Astrocyte (in vitro differentiated cells and primary cell): ENCODE data around the gene NKAIN2. TPM values are rescaled to one million over a fixed set of nuclear protein-coding genes. Genes with fewer than 3 reads are reported as not detected.

Source experiments
- DNase-seq: peaks from one replicate; pipeline ENCODE4 v3.0.0-alpha.2; 2010; ENCODE audit warnings: low read depth
- FAIRE-seq: peaks from 2 replicates; lab custom pipeline; 2011; peaks lifted over from hg19 to GRCh38; lab: Jason Lieb, UNC
- H2AFZ ChIP-seq: 2 replicates; pipeline ENCODE4 v1.6.0; 2012; ENCODE audit warnings: low read depth, low read length, inconsistent platforms
- H3K27ac ChIP-seq: 2 replicates; pipeline ENCODE4 v1.5.1; 2011; ENCODE audit warnings: low read depth, low read length, inconsistent platforms
- H3K27me3 ChIP-seq: 2 replicates; pipeline ENCODE4 v1.6.0; 2011; ENCODE audit warnings: low read length, inconsistent platforms; ENCODE audit not compliant: insufficient read depth
- H3K36me3 ChIP-seq: 2 replicates; pipeline ENCODE4 v1.5.1; 2011; ENCODE audit warnings: low read length, inconsistent platforms; ENCODE audit not compliant: insufficient read depth
- H3K4me1 ChIP-seq: 2 replicates; pipeline ENCODE4 v1.5.1; 2011; ENCODE audit warnings: low read length, inconsistent platforms; ENCODE audit not compliant: insufficient read depth
- H3K4me2 ChIP-seq: 2 replicates; pipeline ENCODE4 v1.6.0; 2012; ENCODE audit warnings: low read length, inconsistent platforms
- H3K4me3 ChIP-seq: 2 replicates; pipeline ENCODE4 v1.5.1; 2011; ENCODE audit warnings: low read depth, mild to moderate bottlenecking, low read length, inconsistent platforms; ENCODE audit not compliant: insufficient read depth
- H3K79me2 ChIP-seq: 2 replicates; pipeline ENCODE4 v1.6.0; 2012; ENCODE audit warnings: mild to moderate bottlenecking, low read length, inconsistent platforms; ENCODE audit not compliant: insufficient read depth
- H3K9ac ChIP-seq: 2 replicates; pipeline ENCODE4 v1.6.0; 2012; ENCODE audit warnings: mild to moderate bottlenecking, low read length, inconsistent platforms
- H3K9me3 ChIP-seq: 2 replicates; pipeline ENCODE4 v1.5.1; 2012; ENCODE audit warnings: low read depth, mild to moderate bottlenecking, low read length, inconsistent platforms; ENCODE audit not compliant: insufficient read depth
- H4K20me1 ChIP-seq: 2 replicates; pipeline ENCODE4 v1.6.0; 2012; ENCODE audit warnings: low read length, inconsistent platforms; ENCODE audit not compliant: insufficient read depth
- H3K27ac Mint-ChIP-seq: one replicate; pipeline ENCODE4 v1.8.0; 2021; ENCODE audit warnings: mild to moderate bottlenecking, mixed read lengths; ENCODE audit not compliant: unreplicated experiment
- H3K27me3 Mint-ChIP-seq: one replicate; pipeline ENCODE4 v1.8.0; 2021; ENCODE audit warnings: low read depth, mixed read lengths; ENCODE audit not compliant: unreplicated experiment
- H3K36me3 Mint-ChIP-seq: one replicate; pipeline ENCODE4 v1.8.0; 2021; ENCODE audit warnings: low read depth, mixed read lengths; ENCODE audit not compliant: unreplicated experiment
- H3K4me1 Mint-ChIP-seq: one replicate; pipeline ENCODE4 v1.8.0; 2021; ENCODE audit warnings: low read depth, mixed read lengths; ENCODE audit not compliant: unreplicated experiment
- H3K4me3 Mint-ChIP-seq: one replicate; pipeline ENCODE4 v1.8.0; 2021; ENCODE audit warnings: mild to moderate bottlenecking, moderate library complexity, mixed read lengths; ENCODE audit not compliant: unreplicated experiment
- H3K9me3 Mint-ChIP-seq: one replicate; pipeline ENCODE4 v1.8.0; 2021; ENCODE audit warnings: mild to moderate bottlenecking, mixed read lengths; ENCODE audit not compliant: unreplicated experiment
- CTCF ChIP-seq: IDR thresholded peaks from 2 replicates; pipeline ENCODE4 v1.5.1; 2011; ENCODE audit warnings: low read depth, mild to moderate bottlenecking, inconsistent platforms, low read length, moderate library complexity; ENCODE audit not compliant: insufficient read depth
- EZH2 ChIP-seq: IDR thresholded peaks from 2 replicates; pipeline ENCODE4 v1.6.1; 2012; ENCODE audit warnings: mild to moderate bottlenecking, low read length, inconsistent platforms; ENCODE audit not compliant: insufficient read depth
- total RNA-seq: library from RNA; stranded (reverse); gene quantifications from 2 replicates; pipeline ENCODE4 v1.2.1, GENCODE V29; 2021

Gene NKAIN2
- total RNA-seq, 1 donor from 2014 or later = 0.07 TPM

- no peak for FAIRE-seq
- H3K4me1 ChIP-seq = no peaks in the 10 kb centered on the region
Observed at GRCh38 chr6:123841067-123841896, 37.6 kb downstream of the NKAIN2 start.

GRCh38 chr6:123844011-123844410, 40.3 kb downstream of the NKAIN2 start:
- Mint-ChIP-seq H3K4me3 (no peak overlapping the region), H3K27me3 (no peaks in the 10 kb centered on the region), H3K4me1 (no peaks in the 10 kb centered on the region), H3K27ac (no peak overlapping the region), H3K36me3 (no peaks in the 10 kb centered on the region), H3K9me3 (peaks cover 4% of the 10 kb centered on the region)
- Histone ChIP-seq H4K20me1 (no peaks in the 10 kb centered on the region), H3K4me2 (no peak overlapping the region), H3K27ac (no peak overlapping the region), H3K4me3 (no peak overlapping the region), H3K27me3 (no peaks in the 10 kb centered on the region), H2AFZ (no peak overlapping the region), H3K4me1 (no peaks in the 10 kb centered on the region), H3K9ac (no peak overlapping the region), H3K79me2 (no peaks in the 10 kb centered on the region), H3K36me3 (no peaks in the 10 kb centered on the region), H3K9me3 (no peaks in the 10 kb centered on the region)
- no peak for TF ChIP-seq CTCF
- TF ChIP-seq EZH2 = no peak
- DNase-seq = no peak
- FAIRE-seq = no peak

More at GRCh38 chr6:123841067-123841896, 37.6 kb downstream of the NKAIN2 start:
- H3K27me3 ChIP-seq = no peaks in the 10 kb centered on the region
- H3K9ac ChIP-seq = no peak overlapping the region
- no peaks in the 10 kb centered on the region for H3K36me3 ChIP-seq
- H3K9me3 ChIP-seq = no peaks in the 10 kb centered on the region
- Mint-ChIP-seq H3K27ac (no peak overlapping the region), H3K9me3 (no peaks in the 10 kb centered on the region), H3K27me3 (peaks cover 2% of the 10 kb centered on the region), H3K4me1 (no peaks in the 10 kb centered on the region), H3K36me3 (no peaks in the 10 kb centered on the region), H3K4me3 (no peak overlapping the region)
- TF ChIP-seq EZH2 (no peak), CTCF (no peak)
- H2AFZ ChIP-seq = no peak overlapping the region
- no peak overlapping the region for H3K4me3 ChIP-seq
- H3K4me2 ChIP-seq = no peak overlapping the region
- no peak for DNase-seq
- no peaks in the 10 kb centered on the region for H3K79me2 ChIP-seq
- no peak overlapping the region for H3K27ac ChIP-seq
- H4K20me1 ChIP-seq = no peaks in the 10 kb centered on the region

GRCh38 chr6:123848347-123848746, 44.7 kb downstream of the NKAIN2 start:
- no peak overlapping the region for H3K4me2 ChIP-seq
- Mint-ChIP-seq H3K4me3 (no peak overlapping the region), H3K4me1 (no peaks in the 10 kb centered on the region), H3K27ac (no peak overlapping the region), H3K9me3 (peaks cover 4% of the 10 kb centered on the region), H3K27me3 (no peaks in the 10 kb centered on the region), H3K36me3 (no peaks in the 10 kb centered on the region)
- no peak overlapping the region for H2AFZ ChIP-seq
- no peak overlapping the region for H3K4me3 ChIP-seq
- TF ChIP-seq CTCF (no peak), EZH2 (no peak)
- no peaks in the 10 kb centered on the region for H4K20me1 ChIP-seq
- no peaks in the 10 kb centered on the region for H3K27me3 ChIP-seq
- H3K27ac ChIP-seq = no peak overlapping the region
- no peaks in the 10 kb centered on the region for H3K36me3 ChIP-seq
- FAIRE-seq (no peak), DNase-seq (no peak)
- H3K4me1 ChIP-seq = no peaks in the 10 kb centered on the region
- no peaks in the 10 kb centered on the region for H3K9me3 ChIP-seq
- no peaks in the 10 kb centered on the region for H3K79me2 ChIP-seq
- H3K9ac ChIP-seq = no peak overlapping the region
